Tibial artery (tissue), 4 donors: Measurements from ENCODE around the gene UIMC1.
"Not testable (repeated sequence)": the region's sequence is repeated elsewhere in the genome, so short reads cannot be mapped to it uniquely, and the experiment has no call there.

Experiments
- DNase-seq, 2 donors: peaks; one replicate each; pipeline ENCODE4 v3.0.0-alpha.2; 2019
- H3K27ac ChIP-seq, 2 donors: fragments of 200-600 bp; sonication (generic) in 1 of 2; 1 replicate in 1 of 2; 2 replicates in 1 of 2; pipeline ENCODE4 v1.5.1; 2018 to 2019; ENCODE audit warnings: mild to moderate bottlenecking in 1 of 2
- H3K27me3 ChIP-seq, 2 donors: fragments of 200-600 bp; sonication (generic) in 1 of 2; one replicate each; pipeline versions ENCODE4 v1.5.1 to v1.6.0; 2016 to 2019
- H3K36me3 ChIP-seq, 3 donors: fragments of 200-600 bp; sonication (generic) in 2 of 3; one replicate each; pipeline ENCODE4 v1.5.1; 2016 to 2019; ENCODE audit warnings: mild to moderate bottlenecking in 2 of 3
- H3K4me1 ChIP-seq, 4 donors: fragments of 200-600 bp; sonication (generic) in 2 of 4; 1 replicate in 3 of 4; 2 replicates in 1 of 4; pipeline ENCODE4 v1.5.1; 2016 to 2019
- H3K4me3 ChIP-seq, 2 donors: fragments of 200-600 bp; sonication (generic) in 1 of 2; 1 replicate in 1 of 2; 2 replicates in 1 of 2; pipeline ENCODE4 v1.5.1; 2018 to 2019; ENCODE audit warnings: mild to moderate bottlenecking in 2 of 2
- H3K9me3 ChIP-seq, 3 donors: fragments of 200-600 bp; sonication (generic) in 1 of 3; one replicate each; pipeline ENCODE4 v1.5.1; 2016 to 2019
- CTCF ChIP-seq, 2 experiments: fragments of 200-600 bp in 1 of 2; fragments of 450-650 bp in 1 of 2; IDR thresholded peaks; one replicate each; pipeline ENCODE4 v1.5.1; 2017 to 2019; ENCODE audit warnings: antibody characterized with exemption in 2 of 2, mild to moderate bottlenecking in 1 of 2, moderate library complexity in 1 of 2
- intact Hi-C: fragments of 100-400 bp; cut with DNase I; formaldehyde crosslinking; loops from one replicate; pipeline ENCODE4 v1.15.0; 2023; ENCODE audit warnings: low total_unique reads

UIMC1 gene

GRCh38 chr5:176996780-176997179, 9.8 kb downstream of the UIMC1 start:
- H3K27me3 ChIP-seq: no peaks in the 10 kb centered on the region
- intact Hi-C loops: no loop called here
- no peak for TF ChIP-seq CTCF (IDR thresholded peaks at IDR 0.05)
- H3K36me3 ChIP-seq: no peaks in the 10 kb centered on the region
- peak overlapping the region in 1 of 2 donors; percentile 2 for H3K27ac ChIP-seq
- H3K4me3 ChIP-seq: no peak overlapping the region
- H3K4me1 ChIP-seq: peaks cover 0 to 23% (median 0%) of the 10 kb centered on the region in 4 donors
- DNase-seq: no peak
- peaks cover 0 to 6% (median 0%) of the 10 kb centered on the region in 3 donors for H3K9me3 ChIP-seq

GRCh38 chr5:176995896-176996767, 10.4 kb downstream of the UIMC1 start:
- no peak for TF ChIP-seq CTCF (IDR thresholded peaks at IDR 0.05)
- no peaks in the 10 kb centered on the region for H3K27me3 ChIP-seq
- H3K4me3 ChIP-seq: no peak overlapping the region
- H3K4me1 ChIP-seq: peaks cover 0 to 23% (median 0%) of the 10 kb centered on the region in 4 donors
- H3K36me3 ChIP-seq: no peaks in the 10 kb centered on the region
- H3K9me3 ChIP-seq: peaks cover 0 to 6% (median 0%) of the 10 kb centered on the region in 3 donors
- H3K27ac ChIP-seq: peak overlapping the region in 1 of 2 donors; percentile 2
- no peak for DNase-seq
- intact Hi-C loops: no loop called here

- H3K36me3 ChIP-seq: no peaks in the 10 kb centered on the region
- H3K9me3 ChIP-seq: peaks cover 0 to 6% (median 0%) of the 10 kb centered on the region in 3 donors
- peaks cover 0 to 23% (median 0%) of the 10 kb centered on the region in 4 donors for H3K4me1 ChIP-seq
- no peak overlapping the region for H3K4me3 ChIP-seq
- intact Hi-C loops: no loop called here
- H3K27me3 ChIP-seq: no peaks in the 10 kb centered on the region
- no peak for DNase-seq
- TF ChIP-seq CTCF (IDR thresholded peaks at IDR 0.05): no peak
- H3K27ac ChIP-seq: no peak overlapping the region
Measured at GRCh38 chr5:176995122-176995490, 11.5 kb downstream of the UIMC1 start.

- Histone ChIP-seq H3K27ac (no peak overlapping the region), H3K4me3 (no peak overlapping the region), H3K9me3 (peaks cover 0 to 6% (median 0%) of the 10 kb centered on the region in 3 donors), H3K36me3 (no peaks in the 10 kb centered on the region), H3K4me1 (peaks cover 0 to 23% (median 0%) of the 10 kb centered on the region in 4 donors), H3K27me3 (no peaks in the 10 kb centered on the region)
- intact Hi-C loops: no loop called here
- TF ChIP-seq CTCF (IDR thresholded peaks at IDR 0.05): no peak
- peak in 1 of 2 donors; percentile 37 for DNase-seq
Measured at GRCh38 chr5:176994460-176995121, 12.0 kb downstream of the UIMC1 start.

- H3K9me3 ChIP-seq, intact Hi-C loops, H3K4me3 ChIP-seq, H3K27ac ChIP-seq, DNase-seq, H3K27me3 ChIP-seq, H3K36me3 ChIP-seq: not testable (repeated sequence)
- H3K4me1 ChIP-seq: peaks cover 0 to 29% (median 0%) of the 10 kb centered on the region in 4 donors
Measured at GRCh38 chr5:176993081-176993480, 13.5 kb downstream of the UIMC1 start.

- Histone ChIP-seq H3K9me3 (no peaks in the 10 kb centered on the region), H3K27me3 (no peaks in the 10 kb centered on the region), H3K4me1 (peaks cover 0 to 6% (median 2%) of the 10 kb centered on the region in 4 donors), H3K27ac (no peak overlapping the region), H3K4me3 (no peak overlapping the region), H3K36me3 (peaks cover 0 to 3% (median 0%) of the 10 kb centered on the region in 3 donors)
- intact Hi-C loops: no loop called here
- DNase-seq: no peak
- no peak for TF ChIP-seq CTCF (IDR thresholded peaks at IDR 0.05)
Measured at GRCh38 chr5:176987583-176987982, 19.0 kb downstream of the UIMC1 start.
